ENCODE measurements around the gene PPCDC.

The PPCDC gene

GRCh38 chr15:75023181-75023871 is at the start of gene PPCDC:
PPCDC (plus strand) TSS chr15:75023590; CDS start chr15:75028319, 4,729 bp downstream.
- peak; percentile 98 for DNase-seq

GRCh38 chr15:74976159-74976558 is 47.2 kb upstream of the PPCDC start:
- no peak for DNase-seq

- DNase-seq = no peak
These were observed 45.8 kb upstream of the PPCDC start for GRCh38 chr15:74977599-74977998.

- no peak for DNase-seq
These were observed 45.3 kb upstream of the PPCDC start for GRCh38 chr15:74978077-74978476.

- DNase-seq = no peak
These were observed 44.9 kb upstream of the PPCDC start for GRCh38 chr15:74978503-74978902.

GRCh38 chr15:74982183-74982582 is 41.2 kb upstream of the PPCDC start:
- no peak for DNase-seq

GRCh38 chr15:74983725-74984231 is 39.6 kb upstream of the PPCDC start:
- no peak for DNase-seq

- DNase-seq = peak; percentile 65
These were observed 35.2 kb upstream of the PPCDC start for GRCh38 chr15:74988007-74988800.

GRCh38 chr15:74989527-74989926 is 33.9 kb upstream of the PPCDC start:
- no peak for DNase-seq

GRCh38 chr15:74992619-74993018 is 30.8 kb upstream of the PPCDC start:
- no peak for DNase-seq

GRCh38 chr15:74994236-74994635 is 29.2 kb upstream of the PPCDC start:
- DNase-seq = no peak

GRCh38 chr15:74994685-74995084 is 28.7 kb upstream of the PPCDC start:
- no peak for DNase-seq

GRCh38 chr15:74995182-74995778 is 28.1 kb upstream of the PPCDC start, which contains the start of gene SCAMP5:
SCAMP5 (plus strand) TSS chr15:74995563; CDS start chr15:75011840, 16,277 bp downstream.
- peak; percentile 92 for DNase-seq

- no peak for DNase-seq
These were observed 27.3 kb upstream of the PPCDC start for GRCh38 chr15:74995779-74996765.

GRCh38 chr15:74997141-74997540 is 26.2 kb upstream of the PPCDC start:
- DNase-seq = no peak

GRCh38 chr15:74997543-74997942 is 25.8 kb upstream of the PPCDC start:
- no peak for DNase-seq

- no peak for DNase-seq
These were observed 22.1 kb upstream of the PPCDC start for GRCh38 chr15:75001310-75001709.

- DNase-seq = no peak
These were observed 21.0 kb upstream of the PPCDC start for GRCh38 chr15:75002398-75002797.

- DNase-seq = no peak
These were observed 16.2 kb upstream of the PPCDC start for GRCh38 chr15:75007216-75007615.

GRCh38 chr15:75008221-75008625 is 15.2 kb upstream of the PPCDC start:
- DNase-seq = no peak

GRCh38 chr15:75008629-75009326 is 14.6 kb upstream of the PPCDC start:
- no peak for DNase-seq

GRCh38 chr15:75016431-75016830 is 7.0 kb upstream of the PPCDC start:
- DNase-seq = no peak

Data from hematopoietic multipotent progenitor cell treated with erythropoietin and hydrocortisone succinate and interleukin-3 and kit ligand, for 8 days (in vitro differentiated cells).